Keratinocyte (primary cell): ENCODE data around the gene TLDC2.

Experiments
- CTCF ChIP-seq, 3 experiments: IDR thresholded peaks in 1 of 3; conservative IDR thresholded peaks in 1 of 3; optimal IDR thresholded peaks in 1 of 3; 2 replicates in 2 of 3; 3 replicates in 1 of 3; pipeline versions ENCODE3 to v1.5.1; 2011; ENCODE audit warnings: low read length in 3 of 3, mild to moderate bottlenecking in 3 of 3, moderate library complexity in 2 of 3, control low read depth in 1 of 3, inconsistent platforms in 1 of 3; ENCODE audit not compliant: insufficient read depth in 2 of 3; ENCODE audit errors: extremely low read depth in 1 of 3
- EZH2 ChIP-seq: IDR thresholded peaks from one replicate; pipeline ENCODE4 v1.6.1; 2012; ENCODE audit warnings: inconsistent platforms, mild to moderate bottlenecking, low read length, moderate library complexity

GRCh38 chr20:36887752-36888090, 11.8 kb downstream of the TLDC2 start:
- TF ChIP-seq EZH2, result no peak
- no peak for TF ChIP-seq CTCF (optimal IDR thresholded peaks at IDR 0.05 in 1 of 3, IDR thresholded peaks at IDR 0.05 in 1 of 3, conservative IDR thresholded peaks at IDR 0.05 in 1 of 3; ENCODE audit: extremely low read depth in 1 of 3, insufficient read depth in 2 of 3, low read length in 3 of 3)
